ENCODE measurements around the gene NKAIN2.

DNA sequence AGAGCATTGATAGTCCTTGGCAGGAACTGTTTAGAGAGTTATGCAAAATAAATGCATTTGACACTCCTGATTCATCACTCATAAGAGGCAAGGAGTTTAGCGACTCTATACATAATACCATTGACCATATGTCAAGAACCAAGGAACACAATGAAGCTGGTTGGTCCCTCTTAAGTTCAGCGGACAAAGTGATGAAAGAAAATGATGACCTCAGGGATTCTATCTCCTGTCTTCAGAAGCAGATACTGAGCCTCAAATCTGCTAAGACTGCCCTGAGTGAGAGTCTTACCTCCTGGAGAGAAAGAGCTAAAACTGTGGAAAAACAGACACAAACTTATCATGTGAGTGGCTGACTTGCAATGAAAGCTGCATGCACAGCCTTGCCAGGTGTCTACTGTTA is 9.5 kb upstream of the NKAIN2 start:
- TF ChIP-seq, protein P1, sequence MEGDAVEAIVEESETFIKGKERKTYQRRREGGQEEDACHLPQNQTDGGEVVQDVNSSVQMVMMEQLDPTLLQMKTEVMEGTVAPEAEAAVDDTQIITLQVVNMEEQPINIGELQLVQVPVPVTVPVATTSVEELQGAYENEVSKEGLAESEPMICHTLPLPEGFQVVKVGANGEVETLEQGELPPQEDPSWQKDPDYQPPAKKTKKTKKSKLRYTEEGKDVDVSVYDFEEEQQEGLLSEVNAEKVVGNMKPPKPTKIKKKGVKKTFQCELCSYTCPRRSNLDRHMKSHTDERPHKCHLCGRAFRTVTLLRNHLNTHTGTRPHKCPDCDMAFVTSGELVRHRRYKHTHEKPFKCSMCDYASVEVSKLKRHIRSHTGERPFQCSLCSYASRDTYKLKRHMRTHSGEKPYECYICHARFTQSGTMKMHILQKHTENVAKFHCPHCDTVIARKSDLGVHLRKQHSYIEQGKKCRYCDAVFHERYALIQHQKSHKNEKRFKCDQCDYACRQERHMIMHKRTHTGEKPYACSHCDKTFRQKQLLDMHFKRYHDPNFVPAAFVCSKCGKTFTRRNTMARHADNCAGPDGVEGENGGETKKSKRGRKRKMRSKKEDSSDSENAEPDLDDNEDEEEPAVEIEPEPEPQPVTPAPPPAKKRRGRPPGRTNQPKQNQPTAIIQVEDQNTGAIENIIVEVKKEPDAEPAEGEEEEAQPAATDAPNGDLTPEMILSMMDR (IDR thresholded peaks at IDR 0.05): no peak
- no peak for TF ChIP-seq GABPA (IDR thresholded peaks at IDR 0.05; ENCODE audit: low read depth)
- TF ChIP-seq TAF1 (IDR thresholded peaks at IDR 0.05; ENCODE audit: borderline replicate concordance, low read depth, low read length): no peak
- TF ChIP-seq, protein P2, sequence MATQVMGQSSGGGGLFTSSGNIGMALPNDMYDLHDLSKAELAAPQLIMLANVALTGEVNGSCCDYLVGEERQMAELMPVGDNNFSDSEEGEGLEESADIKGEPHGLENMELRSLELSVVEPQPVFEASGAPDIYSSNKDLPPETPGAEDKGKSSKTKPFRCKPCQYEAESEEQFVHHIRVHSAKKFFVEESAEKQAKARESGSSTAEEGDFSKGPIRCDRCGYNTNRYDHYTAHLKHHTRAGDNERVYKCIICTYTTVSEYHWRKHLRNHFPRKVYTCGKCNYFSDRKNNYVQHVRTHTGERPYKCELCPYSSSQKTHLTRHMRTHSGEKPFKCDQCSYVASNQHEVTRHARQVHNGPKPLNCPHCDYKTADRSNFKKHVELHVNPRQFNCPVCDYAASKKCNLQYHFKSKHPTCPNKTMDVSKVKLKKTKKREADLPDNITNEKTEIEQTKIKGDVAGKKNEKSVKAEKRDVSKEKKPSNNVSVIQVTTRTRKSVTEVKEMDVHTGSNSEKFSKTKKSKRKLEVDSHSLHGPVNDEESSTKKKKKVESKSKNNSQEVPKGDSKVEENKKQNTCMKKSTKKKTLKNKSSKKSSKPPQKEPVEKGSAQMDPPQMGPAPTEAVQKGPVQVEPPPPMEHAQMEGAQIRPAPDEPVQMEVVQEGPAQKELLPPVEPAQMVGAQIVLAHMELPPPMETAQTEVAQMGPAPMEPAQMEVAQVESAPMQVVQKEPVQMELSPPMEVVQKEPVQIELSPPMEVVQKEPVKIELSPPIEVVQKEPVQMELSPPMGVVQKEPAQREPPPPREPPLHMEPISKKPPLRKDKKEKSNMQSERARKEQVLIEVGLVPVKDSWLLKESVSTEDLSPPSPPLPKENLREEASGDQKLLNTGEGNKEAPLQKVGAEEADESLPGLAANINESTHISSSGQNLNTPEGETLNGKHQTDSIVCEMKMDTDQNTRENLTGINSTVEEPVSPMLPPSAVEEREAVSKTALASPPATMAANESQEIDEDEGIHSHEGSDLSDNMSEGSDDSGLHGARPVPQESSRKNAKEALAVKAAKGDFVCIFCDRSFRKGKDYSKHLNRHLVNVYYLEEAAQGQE (IDR thresholded peaks at IDR 0.05; ENCODE audit: low read depth, low read length): no peak

Data from SK-N-SH (cell line).